ENCODE results near the gene DDIT4. TPM values are rescaled to one million over a fixed set of nuclear protein-coding genes. Genes with fewer than 3 reads are reported as not detected.
"Not testable (repeated sequence)": the region's sequence is repeated elsewhere in the genome, so short reads cannot be mapped to it uniquely, and the experiment has no call there.

DDIT4 gene
- total RNA-seq, 1 donor from 2014 or later, result 200 TPM

DNA sequence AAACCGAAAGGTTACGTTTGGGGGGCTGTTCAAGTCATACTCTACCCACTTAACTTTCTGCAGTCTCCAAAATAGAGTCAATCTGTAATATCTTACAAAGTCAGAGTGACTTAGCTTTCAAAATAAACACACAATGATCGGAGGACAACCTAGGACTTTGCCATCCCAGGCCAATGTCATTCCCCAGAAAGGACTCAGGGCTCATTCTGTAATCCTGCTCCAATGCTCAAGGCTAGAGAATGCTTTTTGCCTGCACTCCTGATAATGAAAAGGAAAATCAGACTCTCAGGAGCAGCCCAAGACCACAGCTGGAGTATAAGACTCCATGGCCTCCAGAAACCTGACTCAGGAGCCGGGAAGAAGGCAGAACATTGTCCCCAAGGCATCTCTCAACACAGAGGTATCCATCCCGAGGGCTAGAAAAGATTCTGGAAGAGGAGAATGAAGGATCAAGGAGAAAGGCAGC, 29.1 kb upstream of the DDIT4 start:
- no peaks in the 10 kb centered on the region for H3K9me3 ChIP-seq
- DNase-seq, result no peak
- TF ChIP-seq, protein P1, sequence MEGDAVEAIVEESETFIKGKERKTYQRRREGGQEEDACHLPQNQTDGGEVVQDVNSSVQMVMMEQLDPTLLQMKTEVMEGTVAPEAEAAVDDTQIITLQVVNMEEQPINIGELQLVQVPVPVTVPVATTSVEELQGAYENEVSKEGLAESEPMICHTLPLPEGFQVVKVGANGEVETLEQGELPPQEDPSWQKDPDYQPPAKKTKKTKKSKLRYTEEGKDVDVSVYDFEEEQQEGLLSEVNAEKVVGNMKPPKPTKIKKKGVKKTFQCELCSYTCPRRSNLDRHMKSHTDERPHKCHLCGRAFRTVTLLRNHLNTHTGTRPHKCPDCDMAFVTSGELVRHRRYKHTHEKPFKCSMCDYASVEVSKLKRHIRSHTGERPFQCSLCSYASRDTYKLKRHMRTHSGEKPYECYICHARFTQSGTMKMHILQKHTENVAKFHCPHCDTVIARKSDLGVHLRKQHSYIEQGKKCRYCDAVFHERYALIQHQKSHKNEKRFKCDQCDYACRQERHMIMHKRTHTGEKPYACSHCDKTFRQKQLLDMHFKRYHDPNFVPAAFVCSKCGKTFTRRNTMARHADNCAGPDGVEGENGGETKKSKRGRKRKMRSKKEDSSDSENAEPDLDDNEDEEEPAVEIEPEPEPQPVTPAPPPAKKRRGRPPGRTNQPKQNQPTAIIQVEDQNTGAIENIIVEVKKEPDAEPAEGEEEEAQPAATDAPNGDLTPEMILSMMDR (IDR thresholded peaks at IDR 0.05), result no peak
- intact Hi-C loops (cut with DNase I), result no loop called here
- no peaks in the 10 kb centered on the region for H3K36me3 ChIP-seq
- H3K27me3 ChIP-seq, result no peaks in the 10 kb centered on the region
- ATAC-seq, result no peak
- H3K4me1 ChIP-seq, result peaks cover 77% of the 10 kb centered on the region
- peak overlapping the region; percentile 95 for H3K27ac ChIP-seq
- no peak overlapping the region for H3K4me3 ChIP-seq

DNA sequence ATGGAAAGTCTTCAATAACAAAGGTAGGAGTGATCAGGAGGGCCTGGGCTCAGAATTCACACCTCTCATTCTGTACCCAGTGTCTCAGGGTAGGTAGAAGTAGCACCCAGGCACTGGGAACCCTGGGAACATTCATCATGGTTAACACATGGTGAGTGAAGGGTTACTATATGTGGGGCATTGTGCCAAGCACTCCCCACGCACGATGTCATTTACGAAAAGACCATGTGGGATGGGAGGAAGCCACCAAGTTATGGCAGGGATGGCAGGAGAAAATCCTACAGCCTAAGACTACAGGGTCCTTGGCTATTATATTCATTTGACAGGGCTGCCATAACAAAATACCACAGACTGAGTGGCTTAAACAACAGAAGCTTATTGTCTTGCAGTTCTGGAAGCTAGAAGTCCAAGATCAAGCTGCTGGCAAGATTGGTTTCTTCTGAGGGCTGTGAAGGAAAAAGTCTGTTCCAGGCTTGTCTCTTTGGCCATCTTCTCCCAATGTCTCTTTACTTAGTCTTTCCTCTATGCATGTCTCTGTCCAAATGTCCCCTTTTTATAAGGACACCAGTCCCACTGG, 27.7 kb upstream of the DDIT4 start:
- no peaks in the 10 kb centered on the region for H3K27me3 ChIP-seq
- no peaks in the 10 kb centered on the region for H3K9me3 ChIP-seq
- H3K27ac ChIP-seq, result peak overlapping the region; percentile 95
- ATAC-seq (no peak), DNase-seq (no peak)
- no peaks in the 10 kb centered on the region for H3K36me3 ChIP-seq
- TF ChIP-seq, protein P1 (IDR thresholded peaks at IDR 0.05), result no peak
- peaks cover 91% of the 10 kb centered on the region for H3K4me1 ChIP-seq
- intact Hi-C loops (cut with DNase I), result no loop called here
- no peak overlapping the region for H3K4me3 ChIP-seq

DNA sequence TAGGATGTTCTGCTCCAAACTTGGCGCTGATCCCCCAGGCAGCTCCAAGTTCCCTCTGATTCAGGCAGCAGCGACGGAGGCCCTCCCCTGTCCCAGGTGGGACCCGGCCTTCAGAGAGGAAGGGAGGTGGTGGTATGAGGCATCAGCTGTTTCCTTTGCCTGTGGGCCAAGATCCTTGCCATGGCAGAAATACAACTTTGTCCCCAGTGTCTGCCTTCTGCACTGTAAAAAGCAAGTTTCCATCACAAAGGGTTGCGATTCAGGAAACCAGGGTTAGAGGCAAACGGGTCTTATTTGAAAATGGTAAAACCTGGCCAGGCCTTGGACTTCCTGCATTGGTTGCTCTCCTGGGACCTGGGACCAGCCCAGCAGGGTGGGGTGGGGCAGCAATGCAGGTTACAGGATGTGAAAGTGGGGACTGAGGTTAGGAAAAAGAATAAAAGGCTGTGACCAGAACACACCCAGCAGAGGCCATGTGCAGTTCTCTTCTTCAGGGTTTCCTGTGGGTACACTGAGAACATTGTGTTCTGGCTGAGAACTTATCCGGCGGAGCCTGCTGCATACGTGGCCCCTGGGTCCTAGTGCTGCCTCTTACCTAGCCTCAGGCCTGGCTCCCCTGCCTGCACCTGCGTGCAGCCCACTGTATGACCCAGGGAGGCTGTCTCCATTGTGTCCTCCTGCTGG, 25.1 kb upstream of the DDIT4 start:
- H3K4me3 ChIP-seq, result peak overlapping the region; percentile 36
- TF ChIP-seq, protein P1 (IDR thresholded peaks at IDR 0.05), result no peak
- H3K36me3 ChIP-seq, result no peaks in the 10 kb centered on the region
- DNase-seq (peak; percentile 87), ATAC-seq (peak; percentile 95)
- H3K27ac ChIP-seq, result peak overlapping the region; percentile 95
- H3K27me3 ChIP-seq, result no peaks in the 10 kb centered on the region
- peaks cover 96% of the 10 kb centered on the region for H3K4me1 ChIP-seq
- intact Hi-C loops (cut with DNase I), result no loop called here
- H3K9me3 ChIP-seq, result no peaks in the 10 kb centered on the region

DNA sequence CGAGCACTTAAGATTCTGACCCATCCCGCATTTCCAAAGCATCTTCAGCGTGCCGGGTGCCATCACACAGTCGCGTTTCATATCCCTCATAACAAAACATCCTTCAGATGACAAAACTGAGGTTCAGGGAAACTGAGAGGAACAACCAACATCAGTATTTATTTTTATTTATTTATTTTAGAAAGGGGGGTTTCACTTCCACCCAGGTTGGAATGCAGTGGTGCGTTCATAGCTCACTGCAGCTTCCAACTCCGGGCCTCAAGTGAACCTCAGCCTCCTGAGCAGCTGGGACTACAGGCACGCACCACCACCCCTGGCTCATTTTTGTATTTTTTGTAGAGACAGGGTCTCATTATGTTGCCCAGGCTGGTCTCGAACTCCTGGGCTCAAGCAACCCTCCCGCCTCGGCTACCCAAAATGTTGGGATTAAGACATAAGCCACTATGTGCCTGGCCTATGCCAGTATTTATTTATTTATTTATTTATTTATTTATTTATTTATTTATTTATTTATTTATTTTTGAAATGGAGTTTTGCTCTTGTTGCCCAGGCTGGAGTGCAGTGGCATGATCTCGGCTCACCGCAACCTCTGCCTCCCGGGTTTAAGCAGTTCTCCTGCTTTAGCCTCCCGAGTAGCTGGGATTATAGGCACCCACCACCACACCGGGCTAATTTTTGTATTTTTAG, 24.4 kb upstream of the DDIT4 start:
- ATAC-seq; H3K36me3 ChIP-seq; H3K9me3 ChIP-seq; H3K27me3 ChIP-seq; intact Hi-C loops (cut with DNase I); DNase-seq: not testable (repeated sequence)
- peak overlapping the region; percentile 95 for H3K27ac ChIP-seq
- peaks cover 97% of the 10 kb centered on the region for H3K4me1 ChIP-seq
- H3K4me3 ChIP-seq, result peak overlapping the region; percentile 36

DNA sequence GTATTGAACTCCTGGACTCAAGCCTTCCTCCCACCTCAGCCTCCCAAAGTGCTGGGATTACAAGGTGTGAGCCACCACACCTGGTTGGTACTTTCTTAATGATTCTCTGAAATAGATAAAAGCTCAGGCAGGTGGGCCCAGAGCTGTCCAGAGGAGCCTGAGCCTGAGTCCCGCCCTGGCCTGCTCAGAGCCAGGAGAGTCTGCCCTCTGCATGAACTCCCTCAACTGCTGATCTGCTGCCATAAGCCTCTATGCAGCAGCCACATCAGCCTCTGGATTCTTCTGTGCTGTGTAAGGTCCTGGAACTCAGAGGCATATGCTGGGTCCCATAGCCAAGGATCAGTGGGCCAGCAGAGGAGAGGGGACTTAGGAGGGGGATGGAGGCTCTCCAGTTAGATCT, 23.1 kb upstream of the DDIT4 start:
- Histone ChIP-seq H3K4me3 (no peak overlapping the region), H3K27me3 (no peaks in the 10 kb centered on the region), H3K9me3 (no peaks in the 10 kb centered on the region), H3K27ac (peak overlapping the region; percentile 44), H3K36me3 (no peaks in the 10 kb centered on the region), H3K4me1 (peaks cover 97% of the 10 kb centered on the region)
- DNase-seq, result no peak
- no peak for ATAC-seq
- TF ChIP-seq, protein P1 (IDR thresholded peaks at IDR 0.05), result no peak
- intact Hi-C loops (cut with DNase I), result no loop called here

DNA sequence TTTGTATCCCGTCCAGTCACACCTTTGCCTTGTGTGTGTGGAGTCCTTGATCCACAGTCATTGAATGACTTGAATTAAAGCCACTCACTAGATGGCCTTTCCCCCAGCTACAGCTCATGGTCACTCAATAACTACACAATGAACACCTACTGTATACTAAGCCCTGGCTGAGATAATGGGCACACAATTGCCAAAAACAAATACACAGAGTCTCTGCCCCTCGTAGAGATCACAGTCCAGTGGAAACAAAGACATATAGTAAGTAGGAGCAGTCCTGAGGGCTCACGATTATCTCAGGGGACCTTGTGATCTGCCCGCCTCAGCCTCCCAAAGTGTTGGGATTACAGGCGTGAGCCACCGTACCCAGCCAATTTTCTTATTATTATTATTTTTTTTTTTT, 22.1 kb upstream of the DDIT4 start:
- Histone ChIP-seq H3K27ac (peak overlapping the region; percentile 87), H3K36me3 (no peaks in the 10 kb centered on the region), H3K4me1 (peaks cover 97% of the 10 kb centered on the region), H3K9me3 (no peaks in the 10 kb centered on the region), H3K4me3 (no peak overlapping the region), H3K27me3 (no peaks in the 10 kb centered on the region)
- ATAC-seq (no peak), DNase-seq (no peak)
- TF ChIP-seq, protein P1 (IDR thresholded peaks at IDR 0.05), result no peak
- intact Hi-C loops (cut with DNase I), result no loop called here
